Measurements from ENCODE around the gene CALML5. TPM values are rescaled to one million over a fixed set of nuclear protein-coding genes. Genes with fewer than 3 reads are reported as not detected.

CALML5 gene
- total RNA-seq, 1 experiment from 2014 or later = not detected

- Histone ChIP-seq H3K79me2 (ENCODE audit: insufficient read depth, low read length) (no peaks in the 10 kb centered on the region), H3K9me2 (ENCODE audit: insufficient read depth) (no peaks in the 10 kb centered on the region), H4K20me1 (ENCODE audit: insufficient read depth) (no peaks in the 10 kb centered on the region), H3K4me1 (ENCODE audit: control insufficient read depth in 1 of 2, insufficient read depth in 2 of 2, low read length in 2 of 2) (no peaks in the 10 kb centered on the region), H3K27me3 (ENCODE audit: insufficient read depth, low read length) (peaks cover 9% of the 10 kb centered on the region; the same call in 1 of the 2 replicates), H2AFZ (ENCODE audit: low read depth, low read length, poor library complexity, severe bottlenecking) (no peak overlapping the region), H3K27ac (ENCODE audit: low read depth, low read length) (no peak overlapping the region), H3K4me2 (ENCODE audit: low read length) (no peak overlapping the region), H3K9ac (ENCODE audit: low read length) (no peak overlapping the region), H3K36me3 (ENCODE audit: control insufficient read depth in 1 of 2, insufficient read depth in 2 of 2, low read length in 2 of 2) (no peaks in the 10 kb centered on the region), H3K9me3 (ENCODE audit: control insufficient read depth in 1 of 2, insufficient read depth in 1 of 2, low read depth in 1 of 2, low read length in 2 of 2) (no peaks in the 10 kb centered on the region), H3K4me3 (replicated peaks in 1 of 2; ENCODE audit: low read depth in 1 of 2, low read length in 2 of 2) (no peak overlapping the region)
- ChIA-PET CTCF (no interaction called here), POLR2A (no interaction called here), RAD21 (ENCODE audit: low non-redundant PET in 1 of 2, low total read pairs in 2 of 2, uncharacterized antibody in 2 of 2, unreplicated experiment in 2 of 2) (no interaction called here)
- BruUV-seq (replicated peaks) = no TSS peak
- DNase-seq (ENCODE audit: low read depth, low spot score) (no peak), ATAC-seq (no peak)
- intact Hi-C loops (cut with micrococcal nuclease) = no loop called here
- TF ChIP-seq CTCF (IDR thresholded peaks at IDR 0.05 in 2 of 3, conservative IDR thresholded peaks at IDR 0.05 in 1 of 3; ENCODE audit: borderline replicate concordance in 1 of 3, insufficient read depth in 1 of 3, low read depth in 2 of 3, low read length in 2 of 3) (no peak), SIN3A (IDR thresholded peaks at IDR 0.05; ENCODE audit: low read depth) (no peak), TCF7L2 (IDR thresholded peaks at IDR 0.05; ENCODE audit: borderline replicate concordance, extremely low read depth, insufficient read depth, insufficient read length) (no peak)
- TF ChIP-seq, protein P1, sequence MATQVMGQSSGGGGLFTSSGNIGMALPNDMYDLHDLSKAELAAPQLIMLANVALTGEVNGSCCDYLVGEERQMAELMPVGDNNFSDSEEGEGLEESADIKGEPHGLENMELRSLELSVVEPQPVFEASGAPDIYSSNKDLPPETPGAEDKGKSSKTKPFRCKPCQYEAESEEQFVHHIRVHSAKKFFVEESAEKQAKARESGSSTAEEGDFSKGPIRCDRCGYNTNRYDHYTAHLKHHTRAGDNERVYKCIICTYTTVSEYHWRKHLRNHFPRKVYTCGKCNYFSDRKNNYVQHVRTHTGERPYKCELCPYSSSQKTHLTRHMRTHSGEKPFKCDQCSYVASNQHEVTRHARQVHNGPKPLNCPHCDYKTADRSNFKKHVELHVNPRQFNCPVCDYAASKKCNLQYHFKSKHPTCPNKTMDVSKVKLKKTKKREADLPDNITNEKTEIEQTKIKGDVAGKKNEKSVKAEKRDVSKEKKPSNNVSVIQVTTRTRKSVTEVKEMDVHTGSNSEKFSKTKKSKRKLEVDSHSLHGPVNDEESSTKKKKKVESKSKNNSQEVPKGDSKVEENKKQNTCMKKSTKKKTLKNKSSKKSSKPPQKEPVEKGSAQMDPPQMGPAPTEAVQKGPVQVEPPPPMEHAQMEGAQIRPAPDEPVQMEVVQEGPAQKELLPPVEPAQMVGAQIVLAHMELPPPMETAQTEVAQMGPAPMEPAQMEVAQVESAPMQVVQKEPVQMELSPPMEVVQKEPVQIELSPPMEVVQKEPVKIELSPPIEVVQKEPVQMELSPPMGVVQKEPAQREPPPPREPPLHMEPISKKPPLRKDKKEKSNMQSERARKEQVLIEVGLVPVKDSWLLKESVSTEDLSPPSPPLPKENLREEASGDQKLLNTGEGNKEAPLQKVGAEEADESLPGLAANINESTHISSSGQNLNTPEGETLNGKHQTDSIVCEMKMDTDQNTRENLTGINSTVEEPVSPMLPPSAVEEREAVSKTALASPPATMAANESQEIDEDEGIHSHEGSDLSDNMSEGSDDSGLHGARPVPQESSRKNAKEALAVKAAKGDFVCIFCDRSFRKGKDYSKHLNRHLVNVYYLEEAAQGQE (IDR thresholded peaks at IDR 0.05; ENCODE audit: low read depth) = no peak
Measured at GRCh38 chr10:5509691-5510090, 10.3 kb upstream of the CALML5 start.

All from HCT116 (cell line).